Measurements from ENCODE around the gene CLIC1. TPM values are rescaled to one million over a fixed set of nuclear protein-coding genes. Genes with fewer than 3 reads are reported as not detected.
A peak's percentile ranks its signal among the peaks of the same experiment; 100 is the strongest.

CLIC1 gene
- total RNA-seq, 6 donors from 2014 or later, result 138 to 497 (median 277) TPM

- Histone ChIP-seq H3K9me3 (no peaks in the 10 kb centered on the region), H3K27me3 (no peaks in the 10 kb centered on the region), H3K4me1 (peaks cover 30 to 60% (median 49%) of the 10 kb centered on the region in 4 donors), H3K36me3 (peaks cover 9 to 42% (median 19%) of the 10 kb centered on the region in 4 donors), H3K4me3 (peak overlapping the region in 1 of 4 donors; percentile 80), H3K27ac (peak overlapping the region; percentile 87 to 99 (median 94))
- ATAC-seq (ENCODE audit: low FRiP score in 2 of 2) (peak in 1 of 2 donors; percentile 28), DNase-seq (peak in 1 of 2 donors; percentile 62)
- WGBS, 2 donors, result 69 to 72% methylated on average over 7 of the region's 7 CpGs
- no peak for TF ChIP-seq CTCF (IDR thresholded peaks at IDR 0.05)
- TF ChIP-seq EP300 (IDR thresholded peaks at IDR 0.05), result no peak
- TF ChIP-seq POLR2AphosphoS5 (IDR thresholded peaks at IDR 0.05), result no peak
- peak in 1 of 4 donors; percentile 43 for TF ChIP-seq POLR2A (IDR thresholded peaks at IDR 0.05)
These were observed 9.2 kb downstream of the CLIC1 start for GRCh38 chr6:31727034-31727716.

DNA sequence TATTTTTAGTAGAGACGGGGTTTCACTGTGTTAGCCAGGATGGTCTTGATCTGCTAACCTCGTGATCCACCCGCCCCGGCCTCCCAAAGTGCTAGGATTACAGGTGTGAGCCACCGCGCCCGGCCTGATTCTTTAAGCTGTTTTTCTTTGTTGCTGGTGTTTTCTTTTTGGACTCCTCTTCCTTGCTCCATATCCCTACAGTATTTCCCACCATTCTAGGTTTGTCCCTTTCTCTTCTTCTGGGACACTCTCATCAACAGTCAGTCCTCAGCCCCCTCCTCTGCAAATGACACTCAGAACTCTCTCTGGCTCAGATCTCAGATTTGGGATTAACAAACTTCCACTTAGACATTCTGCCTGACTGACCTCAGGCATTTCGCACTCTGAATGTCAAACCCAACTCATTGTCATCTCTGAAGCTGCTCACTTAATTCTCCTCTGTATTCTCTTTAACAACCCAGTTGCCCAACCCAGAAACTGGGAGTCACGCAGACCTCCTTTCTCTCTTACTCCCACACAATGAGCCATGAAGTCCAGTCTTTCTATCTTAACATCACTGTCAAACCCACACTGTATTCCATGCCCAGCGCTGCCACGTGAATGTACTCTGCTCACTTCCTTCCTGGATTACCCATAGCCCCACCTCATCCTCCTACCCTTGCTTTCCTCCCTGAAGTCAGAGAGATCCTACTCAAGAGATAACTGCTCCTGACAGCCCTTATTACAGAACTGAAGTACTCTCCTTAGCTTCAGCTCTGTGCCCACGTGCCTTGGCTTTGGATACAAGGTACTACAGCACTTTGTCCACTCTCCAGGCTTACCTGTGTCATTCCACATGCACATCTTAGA, 10.6 kb downstream of the CLIC1 start:
- peak overlapping the region; percentile 6 to 99 (median 71) for H3K27ac ChIP-seq
- H3K36me3 ChIP-seq, result peaks cover 0 to 27% (median 5%) of the 10 kb centered on the region in 4 donors
- no peak overlapping the region for H3K4me3 ChIP-seq
- peaks cover 30 to 48% (median 38%) of the 10 kb centered on the region in 4 donors for H3K4me1 ChIP-seq
- no peaks in the 10 kb centered on the region for H3K27me3 ChIP-seq
- TF ChIP-seq EP300 (IDR thresholded peaks at IDR 0.05) (peak in 1 of 4 donors; percentile 34), POLR2AphosphoS5 (IDR thresholded peaks at IDR 0.05) (peak; percentile 50 to 76), POLR2A (IDR thresholded peaks at IDR 0.05) (no peak), CTCF (IDR thresholded peaks at IDR 0.05) (no peak)
- no peaks in the 10 kb centered on the region for H3K9me3 ChIP-seq
- peak in 1 of 2 donors; percentile 56 for DNase-seq
- WGBS, 2 donors, result 78 to 79% methylated on average over 12 of the region's 12 CpGs
- ATAC-seq (ENCODE audit: low FRiP score in 2 of 2), result no peak

GRCh38 chr6:31723980-31724691, 12.2 kb downstream of the CLIC1 start:
- Histone ChIP-seq H3K4me3 (no peak overlapping the region), H3K27ac (peak overlapping the region in 2 of 4 donors; percentile 21 to 93), H3K9me3 (no peaks in the 10 kb centered on the region), H3K4me1 (peaks cover 23 to 39% (median 32%) of the 10 kb centered on the region in 4 donors), H3K27me3 (no peaks in the 10 kb centered on the region), H3K36me3 (peaks cover 0 to 24% (median 2%) of the 10 kb centered on the region in 4 donors)
- no peak for DNase-seq
- 91 to 92% methylated on average over 18 to 25 of the region's 25 CpGs for WGBS, 2 donors
- no peak for TF ChIP-seq POLR2AphosphoS5 (IDR thresholded peaks at IDR 0.05)
- TF ChIP-seq EP300 (IDR thresholded peaks at IDR 0.05), result no peak
- no peak for ATAC-seq (ENCODE audit: low FRiP score in 2 of 2)

GRCh38 chr6:31723245-31723979, 12.9 kb downstream of the CLIC1 start, which contains the start of gene MPIG6B:
TSS of gene MPIG6B (plus strand) at chr6:31723373. CDS start at chr6:31723384, 11 bp downstream.
- 69 to 81% methylated on average over 29 to 42 of the region's 46 CpGs for WGBS, 2 donors
- no peak for ATAC-seq (ENCODE audit: low FRiP score in 2 of 2)
- Histone ChIP-seq H3K27ac (peak within 1 kb of the TSS in 1 of 4 donors; percentile 93), H3K4me3 (no peak within 1 kb of the TSS), H3K9me3 (no peaks in the 10 kb centered on the region), H3K4me1 (peaks cover 23 to 32% (median 26%) of the 10 kb centered on the region in 4 donors), H3K36me3 (peaks cover 0 to 24% (median 2%) of the 10 kb centered on the region in 4 donors), H3K27me3 (no peaks in the 10 kb centered on the region)
- TF ChIP-seq POLR2AphosphoS5 (IDR thresholded peaks at IDR 0.05) (no peak), EP300 (IDR thresholded peaks at IDR 0.05) (no peak), POLR2A (IDR thresholded peaks at IDR 0.05) (no peak), CTCF (IDR thresholded peaks at IDR 0.05) (no peak)
- DNase-seq, result no peak
